H1 (cell line): ENCODE results near the gene PTPN9. TPM values are rescaled to one million over a fixed set of nuclear protein-coding genes. Genes with fewer than 3 reads are reported as not detected.
"Not testable (repeated sequence)": the region's sequence is repeated elsewhere in the genome, so short reads cannot be mapped to it uniquely, and the experiment has no call there.

ENCODE experiments used
- CTCF ChIA-PET: fragments of 300-600 bp; sonication (Branson Sonifier 250); formaldehyde crosslinking; loops from one replicate; lab custom pipeline; 2021; ENCODE audit not compliant: partially characterized antibody; lab: Charles Lee
- POLR2A ChIA-PET: fragments of 300-600 bp; sonication (Branson Sonifier 250); formaldehyde crosslinking; loops from one replicate; lab custom pipeline; 2021; ENCODE audit warnings: inconsistent platforms; ENCODE audit not compliant: partially characterized antibody; lab: Charles Lee
- DNase-seq, 2 experiments: peaks; one replicate each; pipeline versions ENCODE4 v3.0.0 to v3.0.0-alpha.2; 2010 to 2022; ENCODE audit warnings: low spot score in 2 of 2, low read depth in 1 of 2, mixed read lengths in 1 of 2
- FAIRE-seq: peaks from 2 replicates; lab custom pipeline; 2011; peaks lifted over from hg19 to GRCh38; lab: Jason Lieb, UNC
- H2AFZ ChIP-seq: 2 replicates; pipeline ENCODE4 v1.8.1; 2012; ENCODE audit warnings: low read length, inconsistent platforms
- H2AK5ac ChIP-seq: 2 replicates; pipeline ENCODE4 v1.6.1; 2013; ENCODE audit warnings: low read depth, low read length
- H2BK120ac ChIP-seq: replicated peaks from 2 replicates; pipeline ENCODE3; 2013; ENCODE audit warnings: low read depth, low read length, inconsistent platforms
- H2BK12ac ChIP-seq: 2 replicates; pipeline ENCODE4 v1.6.1; 2013; ENCODE audit warnings: low read depth, low read length
- H2BK15ac ChIP-seq: 2 replicates; pipeline ENCODE4 v1.6.1; 2013; ENCODE audit warnings: low read length
- H2BK20ac ChIP-seq: 2 replicates; pipeline ENCODE4 v1.6.1; 2013; ENCODE audit warnings: low read length
- H2BK5ac ChIP-seq: 2 replicates; pipeline ENCODE4 v1.6.1; 2013; ENCODE audit warnings: low read depth, low read length
- H3K14ac ChIP-seq: 2 replicates; pipeline ENCODE4 v1.6.1; 2013; ENCODE audit warnings: inconsistent platforms; ENCODE audit not compliant: insufficient read length
- H3K18ac ChIP-seq: 2 replicates; pipeline ENCODE4 v1.6.1; 2013; ENCODE audit warnings: low read length; ENCODE audit errors: extremely low read depth
- H3K23ac ChIP-seq: 2 replicates; pipeline ENCODE4 v1.6.1; 2013; ENCODE audit warnings: inconsistent platforms; ENCODE audit not compliant: insufficient read length
- H3K23me2 ChIP-seq: 2 replicates; pipeline ENCODE4 v1.6.1; 2013; ENCODE audit warnings: low read depth, low read length
- H3K27ac ChIP-seq: 2 replicates; pipeline ENCODE4 v1.6.1; 2011; ENCODE audit warnings: low read depth, low read length, inconsistent platforms
- H3K27me3 ChIP-seq, 4 experiments: replicated peaks in 1 of 4; 1 replicate in 1 of 4; 2 replicates in 3 of 4; pipeline versions ENCODE4 v1.6.1 to v1.8.1; 2011 to 2013; ENCODE audit warnings: low read length in 3 of 4, mild to moderate bottlenecking in 3 of 4, inconsistent platforms in 2 of 4, mixed read lengths in 2 of 4, moderate library complexity in 1 of 4; ENCODE audit not compliant: control insufficient read depth in 3 of 4, insufficient read depth in 3 of 4; ENCODE audit errors: extremely low read depth in 1 of 4
- H3K36me3 ChIP-seq, 4 experiments: 2 replicates each; pipeline versions ENCODE4 v1.6.1 to v1.8.1; 2011 to 2013; ENCODE audit warnings: mild to moderate bottlenecking in 4 of 4, low read length in 3 of 4, moderate library complexity in 2 of 4, control low read depth in 1 of 4, inconsistent platforms in 1 of 4; ENCODE audit not compliant: insufficient read depth in 4 of 4, control insufficient read depth in 2 of 4
- H3K4ac ChIP-seq: replicated peaks from 2 replicates; pipeline ENCODE3; 2013; ENCODE audit warnings: low read length, low read depth, mixed read lengths, inconsistent platforms; ENCODE audit not compliant: insufficient read length
- H3K4me1 ChIP-seq, 4 experiments: replicated peaks in 1 of 4; 1 replicate in 1 of 4; 2 replicates in 3 of 4; pipeline versions ENCODE4 v1.6.1 to v1.8.1; 2011 to 2013; ENCODE audit warnings: low read length in 3 of 4, inconsistent platforms in 2 of 4, mixed read lengths in 1 of 4; ENCODE audit not compliant: insufficient read depth in 4 of 4, control insufficient read depth in 3 of 4
- H3K4me2 ChIP-seq, 2 experiments: 2 replicates each; pipeline versions ENCODE4 v1.6.1 to v1.8.1; 2011 to 2013; ENCODE audit warnings: low read depth in 2 of 2, low read length in 2 of 2, control low read depth in 1 of 2, inconsistent platforms in 1 of 2, mild to moderate bottlenecking in 1 of 2; ENCODE audit not compliant: insufficient read depth in 1 of 2
- H3K4me3 ChIP-seq, 4 experiments: fragments of 200-600, 300-600 bp in 1 of 4; sonication (generic), shearing (Covaris generic), sonication (Bioruptor Twin) in 1 of 4; 2 replicates each; pipeline versions ENCODE4 v1.5.1 to v1.8.1; 2011 to 2016; ENCODE audit warnings: low read length in 4 of 4, low read depth in 3 of 4, control low read depth in 2 of 4, inconsistent platforms in 2 of 4, mild to moderate bottlenecking in 2 of 4, mixed read lengths in 1 of 4, moderate library complexity in 1 of 4; ENCODE audit not compliant: insufficient read depth in 2 of 4; ENCODE audit errors: extremely low read depth in 1 of 4
- H3K56ac ChIP-seq: replicated peaks from 2 replicates; pipeline ENCODE3; 2013; ENCODE audit warnings: low read depth, mild to moderate bottlenecking, mixed read lengths, low read length, inconsistent platforms; ENCODE audit not compliant: insufficient read length
- H3K79me1 ChIP-seq: 2 replicates; pipeline ENCODE4 v1.6.1; 2013; ENCODE audit warnings: low read depth, low read length, control low read depth
- H3K79me2 ChIP-seq, 2 experiments: 2 replicates each; pipeline versions ENCODE4 v1.6.1 to v1.8.1; 2012 to 2013; ENCODE audit warnings: low read length in 2 of 2, mild to moderate bottlenecking in 2 of 2, inconsistent platforms in 1 of 2; ENCODE audit not compliant: insufficient read depth in 2 of 2, control insufficient read depth in 1 of 2
- H3K9ac ChIP-seq, 4 experiments: replicated peaks in 1 of 4; 1 replicate in 1 of 4; 2 replicates in 3 of 4; pipeline versions ENCODE4 v1.6.1 to v1.8.1; 2011 to 2013; ENCODE audit warnings: low read depth in 3 of 4, low read length in 3 of 4, control low read depth in 2 of 4, mild to moderate bottlenecking in 2 of 4, moderate library complexity in 2 of 4, inconsistent platforms in 1 of 4; ENCODE audit errors: extremely low read depth in 1 of 4
- H3K9me3 ChIP-seq, 2 experiments: 2 replicates each; pipeline versions ENCODE4 v1.6.1 to v1.8.1; 2012 to 2013; ENCODE audit warnings: mild to moderate bottlenecking in 2 of 2, moderate library complexity in 2 of 2, control low read depth in 1 of 2, inconsistent platforms in 1 of 2, low read depth in 1 of 2, low read length in 1 of 2, mixed read lengths in 1 of 2; ENCODE audit not compliant: insufficient read depth in 2 of 2
- H4K20me1 ChIP-seq, 2 experiments: replicated peaks in 1 of 2; 2 replicates each; pipeline versions ENCODE3 to v1.8.1; 2011 to 2013; ENCODE audit warnings: inconsistent platforms in 2 of 2, low read length in 2 of 2, mild to moderate bottlenecking in 1 of 2; ENCODE audit not compliant: insufficient read depth in 2 of 2, control insufficient read depth in 1 of 2
- H4K5ac ChIP-seq: 2 replicates; pipeline ENCODE4 v1.6.1; 2013; ENCODE audit warnings: low read length, low read depth, mixed read lengths, inconsistent platforms; ENCODE audit not compliant: insufficient read length
- H4K8ac ChIP-seq: 2 replicates; pipeline ENCODE4 v1.8.0; 2013; ENCODE audit warnings: mild to moderate bottlenecking, moderate library complexity, low read length, inconsistent platforms; ENCODE audit not compliant: insufficient read depth; ENCODE audit errors: extremely low read depth
- H4K91ac ChIP-seq: replicated peaks from 2 replicates; pipeline ENCODE3; 2013; ENCODE audit warnings: low read length, mixed read lengths, inconsistent platforms; ENCODE audit not compliant: insufficient read length
- PHF8 ChIP-seq: fragments of 200-600 bp; sonication (generic); conservative IDR thresholded peaks from 2 replicates; pipeline ENCODE4 v1.7.1; 2012; ENCODE audit warnings: low read depth, mild to moderate bottlenecking, inconsistent platforms, low read length, moderate library complexity
- POU5F1 ChIP-seq: IDR thresholded peaks from 2 replicates; pipeline ENCODE4 v1.6.1; 2011; ENCODE audit warnings: low read depth, mild to moderate bottlenecking, low read length, moderate library complexity
- RFX5 ChIP-seq: IDR thresholded peaks from 2 replicates; pipeline ENCODE4 v1.6.1; 2011; ENCODE audit warnings: low read depth, low read length, improper control_type of control experiment, borderline replicate concordance
- SP2 ChIP-seq: IDR thresholded peaks from 2 replicates; pipeline ENCODE4 v1.6.1; 2012; ENCODE audit warnings: mild to moderate bottlenecking, low read length, inconsistent platforms
- WGBS, 2 experiments: shearing (Covaris generic) in 1 of 2; methylation state at CpG; one replicate each; pipeline versions ENCODE4 v1.1.6 to v1.1.7; 2013 to 2015; ENCODE audit warnings: low lambda C conversion rate in 2 of 2, mixed read lengths in 2 of 2, inconsistent platforms in 1 of 2, low coverage in 1 of 2, missing lambda C conversion rate in 1 of 2; ENCODE audit not compliant: insufficient replicate concordance in 2 of 2, insufficient coverage in 1 of 2, insufficient read length in 1 of 2; ENCODE audit errors: extremely low coverage in 1 of 2, missing lambda C conversion rate in 1 of 2; 5-methylcytosine and 5-hydroxymethylcytosine counted together
- polyA plus RNA-seq, 7 experiments: library from polyadenylated mRNA; depleted of rRNA in 3 of 7; stranded (reverse) in 5 of 7; unstranded in 2 of 7; fragments of >200 nt in 5 of 7; fragments of 200-250 nt in 2 of 7; gene quantifications; 1 replicate in 5 of 7; 2 replicates in 1 of 7; 4 replicates in 1 of 7; pipeline versions ENCODE4 v1.2.1 to v1.2.3, GENCODE V29; 2011 to 2013; ENCODE audit warnings: missing spikeins in 2 of 7, mixed read lengths in 2 of 7
- total RNA-seq: library from RNA; stranded (reverse); fragmentation: NEBNext Ultra II Directional; extraction: Animal tissue kit (Norgen Biotek cat#: 25700); gene quantifications from 2 replicates; pipeline ENCODE4 v1.2.1, GENCODE V29; 2021

The PTPN9 gene
- total and polyA plus RNA-seq, 2 of the 8 experiments (the other 6 are each of a cell fraction or from before 2014, with no cell fraction given) = 46.6 to 57.4 TPM

GRCh38 chr15:75583701-75584100, 4.6 kb upstream of the PTPN9 start (continued):
- TF ChIP-seq PHF8 (no peak), POU5F1 (no peak), RFX5 (no peak), SP2 (no peak)

GRCh38 chr15:75582943-75583342, 3.8 kb upstream of the PTPN9 start:
- not testable (repeated sequence) for DNase-seq, H3K4ac ChIP-seq, H3K9ac ChIP-seq, H4K8ac ChIP-seq, H3K9me3 ChIP-seq, H4K91ac ChIP-seq, H3K79me1 ChIP-seq, H4K5ac ChIP-seq, H2BK120ac ChIP-seq, H3K4me1 ChIP-seq, H2AK5ac ChIP-seq, H2BK5ac ChIP-seq, H3K79me2 ChIP-seq, H2BK15ac ChIP-seq, H4K20me1 ChIP-seq, H3K23ac ChIP-seq, H3K27me3 ChIP-seq, H3K18ac ChIP-seq, H3K56ac ChIP-seq, H3K23me2 ChIP-seq, H3K4me3 ChIP-seq, H3K27ac ChIP-seq, FAIRE-seq, H3K4me2 ChIP-seq, H2BK20ac ChIP-seq, H2AFZ ChIP-seq, H3K14ac ChIP-seq, H2BK12ac ChIP-seq, H3K36me3 ChIP-seq
- CTCF ChIA-PET = interaction anchor here (4.3 kb wide), 1 partner anchor 15 kb away, joined by 23 read pairs; no protein-coding TSS in a partner anchor
- 90% methylated on average over 5 of the region's 5 CpGs; no CpG with 5 or more reads in 1 of the 2 experiments for WGBS, 2 experiments
- POLR2A ChIA-PET = interaction anchor here (1.0 to 1.4 kb wide), 3 partner anchors 10 to 127 kb away, joined by 3 to 4 read pairs (median 4); no protein-coding TSS in a partner anchor
